ENCODE results near the gene ATR.

- TF ChIP-seq ZNF138 (tag by site-specific recombination; IDR thresholded peaks at IDR 0.05; ENCODE audit: borderline replicate concordance) (no peak), SETDB1 (IDR thresholded peaks at IDR 0.05; ENCODE audit: insufficient read length, low read length) (no peak), ZNF311 (tag by site-specific recombination; IDR thresholded peaks at IDR 0.05; ENCODE audit: borderline replicate concordance) (no peak), ZNF701 (tag by site-specific recombination; IDR thresholded peaks at IDR 0.05) (no peak), CTCF (tag by site-specific recombination; IDR thresholded peaks at IDR 0.05) (no peak), ZNF350 (tag by site-specific recombination; IDR thresholded peaks at IDR 0.05) (no peak), YY1 (tag by site-specific recombination; IDR thresholded peaks at IDR 0.05) (no peak), PATZ1 (tag by site-specific recombination; IDR thresholded peaks at IDR 0.05) (no peak), ZNF292 (tag by site-specific recombination; IDR thresholded peaks at IDR 0.05; ENCODE audit: borderline replicate concordance, low read depth) (no peak), ZNF19 (tag by site-specific recombination; IDR thresholded peaks at IDR 0.05; ENCODE audit: low read depth) (no peak), HIC1 (tag by site-specific recombination; IDR thresholded peaks at IDR 0.05) (no peak), MYNN (tag by site-specific recombination; IDR thresholded peaks at IDR 0.05; ENCODE audit: borderline replicate concordance) (no peak), ZNF112 (tag by site-specific recombination; IDR thresholded peaks at IDR 0.05) (no peak), ZNF174 (tag by site-specific recombination; IDR thresholded peaks at IDR 0.05) (no peak)
Observed at GRCh38 chr3:142501004-142501926, 77.3 kb downstream of the ATR start.

Data from HEK293 (cell line).